HepG2 (cell line): ENCODE results near the gene DESI2. TPM values are rescaled to one million over a fixed set of nuclear protein-coding genes. Genes with fewer than 3 reads are reported as not detected.

Experiments
- ATAC-seq: fragments of 200-7000 bp; cut with Tn5 transposase; 3 replicates; pipeline ENCODE4 v1.9.1; 2020; ENCODE audit warnings: mild to moderate bottlenecking, moderate library complexity
- BruUV-seq: library from RNA; stranded (reverse); fragments of 400-500 nt; replicated peaks from 2 replicates; lab custom pipeline; 2021; lab: Mats Ljungman, UMichigan
- CTCF ChIA-PET: fragments of 300-600 bp; formaldehyde crosslinking; extraction: SDS; loops from one replicate; lab custom pipeline; 2021; ENCODE audit warnings: low total read pairs, inconsistent platforms, low intra/inter-chr PET ratio; lab: Yijun Ruan, JAX
- POLR2A ChIA-PET: fragments of 350-600 bp; sonication (Branson Sonifier 250); formaldehyde crosslinking; loops from one replicate; lab custom pipeline; 2020; ENCODE audit warnings: antibody characterized with exemption, inconsistent platforms; lab: Yijun Ruan, JAX
- DNase-seq: peaks from one replicate; pipeline ENCODE4 v3.0.0-alpha.2; 2015; ENCODE audit warnings: low spot score
- FAIRE-seq: peaks from 3 replicates; lab custom pipeline; 2011; peaks lifted over from hg19 to GRCh38; lab: Jason Lieb, UNC
- H2AFZ ChIP-seq: one replicate; pipeline ENCODE4 v1.6.1; 2011; ENCODE audit warnings: low read length, inconsistent platforms
- H3K27ac ChIP-seq: fragments of 300-600 bp; 3 replicates; pipeline ENCODE4 v1.8.0; 2011; ENCODE audit warnings: mixed run types, mild to moderate bottlenecking, mixed read lengths, low read length, inconsistent platforms; ENCODE audit not compliant: insufficient read depth; ENCODE audit errors: extremely low read length
- H3K27me3 ChIP-seq, 2 experiments: fragments of 200-600 bp in 1 of 2; 2 replicates in 1 of 2; 3 replicates in 1 of 2; pipeline versions ENCODE4 v1.6.0 to v1.8.0; 2011; ENCODE audit warnings: low read length in 2 of 2, mild to moderate bottlenecking in 2 of 2, moderate library complexity in 2 of 2, inconsistent platforms in 1 of 2; ENCODE audit not compliant: insufficient read depth in 2 of 2, control insufficient read depth in 1 of 2
- H3K36me3 ChIP-seq, 2 experiments: fragments of 200-600 bp in 1 of 2; replicated peaks in 1 of 2; 2 replicates in 1 of 2; 3 replicates in 1 of 2; pipeline versions ENCODE4 v1.5.1 to v1.8.0; 2011; ENCODE audit warnings: low read length in 2 of 2, inconsistent platforms in 1 of 2; ENCODE audit not compliant: insufficient read depth in 2 of 2, control insufficient read depth in 1 of 2
- H3K4me1 ChIP-seq: 2 replicates; pipeline ENCODE4 v1.5.1; 2012; ENCODE audit warnings: low read length, inconsistent platforms; ENCODE audit not compliant: insufficient read depth
- H3K4me2 ChIP-seq: 2 replicates; pipeline ENCODE4 v1.6.0; 2011; ENCODE audit warnings: low read depth, low read length, inconsistent platforms
- H3K4me3 ChIP-seq, 3 experiments: fragments of 200-600 bp in 1 of 3; sonication (generic), shearing (Covaris generic) in 1 of 3; replicated peaks in 1 of 3; 2 replicates each; pipeline ENCODE4 v1.5.1; 2011 to 2016; ENCODE audit warnings: low read length in 3 of 3, inconsistent platforms in 2 of 3, low read depth in 2 of 3, mild to moderate bottlenecking in 2 of 3, control low read depth in 1 of 3, mixed read lengths in 1 of 3; ENCODE audit not compliant: insufficient read depth in 1 of 3
- H3K79me2 ChIP-seq: one replicate; pipeline ENCODE4 v1.6.1; 2011; ENCODE audit warnings: low read length, inconsistent platforms; ENCODE audit not compliant: insufficient read depth
- H3K9ac ChIP-seq: 2 replicates; pipeline ENCODE4 v1.6.0; 2011; ENCODE audit warnings: mild to moderate bottlenecking, low read depth, low read length, inconsistent platforms; ENCODE audit not compliant: insufficient read depth
- H3K9me3 ChIP-seq: 2 replicates; pipeline ENCODE4 v1.5.1; 2012; ENCODE audit warnings: mild to moderate bottlenecking, low read length
- H4K20me1 ChIP-seq: 2 replicates; pipeline ENCODE4 v1.6.0; 2011; ENCODE audit warnings: inconsistent platforms, mild to moderate bottlenecking, low read length, moderate library complexity; ENCODE audit not compliant: insufficient read depth
- KMT2A ChIP-seq: sonication (generic); formaldehyde crosslinking; IDR thresholded peaks from 2 replicates; pipeline ENCODE4 v1.4.0; 2020; ENCODE audit warnings: missing genetic modification reagents
- TRAFD1 ChIP-seq: sonication (generic); formaldehyde crosslinking; IDR thresholded peaks from 2 replicates; pipeline ENCODE4 v1.5.1; 2020; ENCODE audit warnings: missing genetic modification reagents, mild to moderate bottlenecking, borderline replicate concordance
- ZBTB38 ChIP-seq: sonication (generic); formaldehyde crosslinking; IDR thresholded peaks from 2 replicates; pipeline ENCODE4 v1.5.1; 2020; ENCODE audit warnings: mild to moderate bottlenecking, missing genetic modification reagents
- ZNF441 ChIP-seq: sonication (generic); formaldehyde crosslinking; IDR thresholded peaks from 2 replicates; pipeline ENCODE4 v1.7.0; 2021; ENCODE audit warnings: missing genetic modification reagents, borderline replicate concordance
- ZNF747 ChIP-seq: sonication (generic); formaldehyde crosslinking; IDR thresholded peaks from 2 replicates; pipeline ENCODE4 v1.8.1; 2023; ENCODE audit warnings: missing genetic modification reagents, mild to moderate bottlenecking, borderline replicate concordance
- WGBS: methylation state at CpG from one replicate; pipeline ENCODE4 v1.1.6; 2017; ENCODE audit warnings: low lambda C conversion rate; 5-methylcytosine and 5-hydroxymethylcytosine counted together
- in situ Hi-C: cut with HindIII; loops from 2 replicates; pipeline ENCODE4 v1.10.0; 2017; ENCODE audit warnings: low pct_unique_long_range_greater_than_20kb; ENCODE audit not compliant: extremely low pct_ligation_motif_present
- intact Hi-C: fragments of 100-400 bp; cut with micrococcal nuclease; formaldehyde crosslinking; loops from one replicate; pipeline ENCODE4 v1.10.0; 2022; ENCODE audit not compliant: unreplicated experiment
- polyA plus RNA-seq, 8 experiments: library from polyadenylated mRNA; depleted of rRNA in 3 of 8; stranded (reverse) in 7 of 8; unstranded in 1 of 8; fragments of >200 nt; fragmentation: Illumina TruSeq in 4 of 8; extraction: Trizol in 4 of 8; gene quantifications; 2 replicates each; pipeline versions ENCODE4 v1.2.1 to v1.2.3, GENCODE V29; 2011 to 2016; ENCODE audit warnings: low read depth in 4 of 8, missing spikeins in 1 of 8, mixed read lengths in 1 of 8; ENCODE audit not compliant: insufficient read depth in 1 of 8
- small RNA-seq, 3 experiments: library from RNA; depleted of rRNA; stranded (forward); fragments of <200 nt; gene quantifications; one replicate each; pipeline ENCODE3, GENCODE V24; 2012; ENCODE audit warnings: low read depth in 2 of 3, low replicate concordance in 1 of 3; ENCODE audit not compliant: insufficient read length in 3 of 3, insufficient read depth in 2 of 3
- total RNA-seq, 5 experiments: library from RNA; depleted of rRNA; stranded (reverse); fragments of >200 nt; fragmentation: Illumina TruSeq; extraction: Trizol; gene quantifications; 2 replicates each; pipeline ENCODE4 v1.2.3, GENCODE V29; 2016; ENCODE audit warnings: low read depth in 1 of 5

The DESI2 gene
- total and polyA plus RNA-seq, 2 of the 13 experiments (the other 11 are each of a cell fraction or from before 2014, with no cell fraction given): 23.1 to 42.2 TPM

- in situ Hi-C loops (no loop called here), intact Hi-C loops (no loop called here)
- H2AFZ ChIP-seq: no peak overlapping the region
- H3K4me1 ChIP-seq: no peaks in the 10 kb centered on the region
- H3K4me2 ChIP-seq: no peak overlapping the region
- H3K36me3 ChIP-seq: no peaks in the 10 kb centered on the region
- DNase-seq (no peak), FAIRE-seq (no peak), ATAC-seq (no peak)
- no peaks in the 10 kb centered on the region for H3K79me2 ChIP-seq
- ChIA-PET CTCF (no interaction called here), POLR2A (no interaction called here)
- H3K27me3 ChIP-seq: peaks cover 2 to 11% of the 10 kb centered on the region in 2 experiments; a peak in 3 of 5 replicates
- WGBS: 61% methylated on average over 15 of the region's 15 CpGs
- no peak overlapping the region for H3K9ac ChIP-seq
- no peaks in the 10 kb centered on the region for H4K20me1 ChIP-seq
- no TSS peak for BruUV-seq
- no peak overlapping the region for H3K4me3 ChIP-seq
- no peaks in the 10 kb centered on the region for H3K9me3 ChIP-seq
- TF ChIP-seq ZNF747 (CRISPR knock-in tag): no peak
- no peak for TF ChIP-seq TRAFD1 (CRISPR knock-in tag)
- TF ChIP-seq ZNF441 (CRISPR knock-in tag): no peak
- no peak for TF ChIP-seq KMT2A (CRISPR knock-in tag)
- no peak for TF ChIP-seq ZBTB38
- TF ChIP-seq, all 625 proteins: peak for 0
- no peak overlapping the region for H3K27ac ChIP-seq
Observed at GRCh38 chr1:244757091-244757939, 104.4 kb downstream of the DESI2 start.

Small RNA genes within 50 kb of the gene (small RNA-seq; reads per million reads assigned to genes)
- gene AL451007.1: 0 reads per million in 3 experiments

Other genes with a start within 250 kb of the DESI2 start
- gene ADSS2, start 201.2 kb upstream of the DESI2 start, total RNA-seq (2016; rRNA removed; fragmentation: Illumina TruSeq; extraction: Trizol): 43.4 and 63.3 TPM in 2 replicates
- 11.7 and 15.1 TPM in 2 replicates for gene ADSS2, start 201.2 kb upstream of the DESI2 start, polyA plus RNA-seq (2011; rRNA removed)
- gene CATSPERE, start 191.9 kb upstream of the DESI2 start, total RNA-seq (2016; rRNA removed; fragmentation: Illumina TruSeq; extraction: Trizol): 0.15 and 0.51 TPM in 2 replicates
- gene CATSPERE, start 191.9 kb upstream of the DESI2 start, polyA plus RNA-seq (2011; rRNA removed): 0.26 and 0.34 TPM in 2 replicates
- 95.8 and 110 TPM in 2 replicates for gene COX20, start 182.5 kb downstream of the DESI2 start, total RNA-seq (2016; rRNA removed; fragmentation: Illumina TruSeq; extraction: Trizol)
- 24.3 and 34.4 TPM in 2 replicates for gene COX20, start 182.5 kb downstream of the DESI2 start, polyA plus RNA-seq (2011; rRNA removed)
- 508 and 657 TPM in 2 replicates for gene HNRNPU, start 211.4 kb downstream of the DESI2 start, total RNA-seq (2016; rRNA removed; fragmentation: Illumina TruSeq; extraction: Trizol)
- 87.9 and 101 TPM in 2 replicates for gene HNRNPU, start 211.4 kb downstream of the DESI2 start, polyA plus RNA-seq (2011; rRNA removed)